Right atrium auricular region (tissue), 2 donors: ENCODE results near the gene BCL2. TPM values are rescaled to one million over a fixed set of nuclear protein-coding genes. Genes with fewer than 3 reads are reported as not detected.

ENCODE experiments used
- DNase-seq: peaks from one replicate; pipeline ENCODE4 v3.0.0-alpha.2; 2019; ENCODE audit warnings: low spot score
- H3K27ac ChIP-seq, 2 donors: fragments of 200-600 bp; sonication (generic); 1 replicate in 1 of 2; 2 replicates in 1 of 2; pipeline ENCODE4 v1.5.1; 2016 to 2019
- H3K27me3 ChIP-seq, 2 donors: fragments of 200-600 bp; sonication (generic); one replicate each; pipeline versions ENCODE4 v1.5.1 to v1.6.0; 2017 to 2019
- H3K36me3 ChIP-seq: fragments of 200-600 bp; sonication (generic); one replicate; pipeline ENCODE4 v1.5.1; 2016
- H3K4me1 ChIP-seq, 2 donors: fragments of 200-600 bp; sonication (generic); one replicate each; pipeline versions ENCODE4 v1.5.1 to v1.6.0; 2017 to 2019
- H3K4me3 ChIP-seq, 2 donors: fragments of 200-600 bp; sonication (generic); 1 replicate in 1 of 2; 2 replicates in 1 of 2; pipeline ENCODE4 v1.5.1; 2017 to 2019; ENCODE audit warnings: mild to moderate bottlenecking in 1 of 2, moderate library complexity in 1 of 2
- H3K9me3 ChIP-seq, 2 donors: fragments of 200-600 bp; sonication (generic); one replicate each; pipeline ENCODE4 v1.5.1; 2019
- total RNA-seq, 2 donors: library from RNA; depleted of rRNA; stranded (reverse); fragments of >200 nt; gene quantifications; one replicate each; pipeline ENCODE4 v1.1.0, GENCODE V29; 2016
- TF ChIP-seq, protein P1 (sequence below), 2 donors: fragments of 200-600 bp; sonication (generic); IDR thresholded peaks; one replicate each; pipeline ENCODE4 v1.5.1; 2019; ENCODE audit warnings: antibody characterized with exemption in 2 of 2

The BCL2 gene
- total RNA-seq, 2 donors from 2014 or later = 6.5 to 8.0 TPM

- Histone ChIP-seq H3K4me1 (no peaks in the 10 kb centered on the region), H3K4me3 (no peak overlapping the region), H3K9me3 (no peaks in the 10 kb centered on the region), H3K27ac (no peak overlapping the region), H3K27me3 (no peaks in the 10 kb centered on the region), H3K36me3 (no peaks in the 10 kb centered on the region)
- no peak for DNase-seq
- TF ChIP-seq, protein P1, sequence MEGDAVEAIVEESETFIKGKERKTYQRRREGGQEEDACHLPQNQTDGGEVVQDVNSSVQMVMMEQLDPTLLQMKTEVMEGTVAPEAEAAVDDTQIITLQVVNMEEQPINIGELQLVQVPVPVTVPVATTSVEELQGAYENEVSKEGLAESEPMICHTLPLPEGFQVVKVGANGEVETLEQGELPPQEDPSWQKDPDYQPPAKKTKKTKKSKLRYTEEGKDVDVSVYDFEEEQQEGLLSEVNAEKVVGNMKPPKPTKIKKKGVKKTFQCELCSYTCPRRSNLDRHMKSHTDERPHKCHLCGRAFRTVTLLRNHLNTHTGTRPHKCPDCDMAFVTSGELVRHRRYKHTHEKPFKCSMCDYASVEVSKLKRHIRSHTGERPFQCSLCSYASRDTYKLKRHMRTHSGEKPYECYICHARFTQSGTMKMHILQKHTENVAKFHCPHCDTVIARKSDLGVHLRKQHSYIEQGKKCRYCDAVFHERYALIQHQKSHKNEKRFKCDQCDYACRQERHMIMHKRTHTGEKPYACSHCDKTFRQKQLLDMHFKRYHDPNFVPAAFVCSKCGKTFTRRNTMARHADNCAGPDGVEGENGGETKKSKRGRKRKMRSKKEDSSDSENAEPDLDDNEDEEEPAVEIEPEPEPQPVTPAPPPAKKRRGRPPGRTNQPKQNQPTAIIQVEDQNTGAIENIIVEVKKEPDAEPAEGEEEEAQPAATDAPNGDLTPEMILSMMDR (IDR thresholded peaks at IDR 0.05) = no peak
These were observed 106.2 kb downstream of the BCL2 start for GRCh38 chr18:63213331-63213900.

DNA sequence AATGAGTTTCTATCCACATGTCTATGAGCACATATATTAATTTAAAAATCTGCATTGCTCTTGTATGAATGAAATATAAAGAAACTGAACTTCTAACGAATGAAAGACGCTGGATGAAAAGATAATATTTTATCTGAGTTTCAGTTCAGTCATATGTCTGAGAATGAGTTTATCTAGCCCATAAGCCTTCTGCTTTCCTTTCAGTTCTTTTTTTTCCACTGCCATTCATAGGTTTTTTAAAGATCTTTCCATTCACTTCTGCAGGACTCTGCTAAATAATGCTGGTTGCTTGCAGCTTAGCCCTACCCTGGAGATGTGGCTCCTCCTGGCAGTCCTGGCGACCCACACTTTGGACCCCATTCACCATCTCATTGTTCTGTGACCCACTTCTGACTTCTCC, 109.0 kb downstream of the BCL2 start:
- H3K36me3 ChIP-seq = no peaks in the 10 kb centered on the region
- H3K27me3 ChIP-seq = no peaks in the 10 kb centered on the region
- no peak for DNase-seq
- H3K9me3 ChIP-seq = no peaks in the 10 kb centered on the region
- H3K27ac ChIP-seq = no peak overlapping the region
- no peaks in the 10 kb centered on the region for H3K4me1 ChIP-seq
- H3K4me3 ChIP-seq = no peak overlapping the region
- TF ChIP-seq, protein P1 (IDR thresholded peaks at IDR 0.05) = no peak

DNA sequence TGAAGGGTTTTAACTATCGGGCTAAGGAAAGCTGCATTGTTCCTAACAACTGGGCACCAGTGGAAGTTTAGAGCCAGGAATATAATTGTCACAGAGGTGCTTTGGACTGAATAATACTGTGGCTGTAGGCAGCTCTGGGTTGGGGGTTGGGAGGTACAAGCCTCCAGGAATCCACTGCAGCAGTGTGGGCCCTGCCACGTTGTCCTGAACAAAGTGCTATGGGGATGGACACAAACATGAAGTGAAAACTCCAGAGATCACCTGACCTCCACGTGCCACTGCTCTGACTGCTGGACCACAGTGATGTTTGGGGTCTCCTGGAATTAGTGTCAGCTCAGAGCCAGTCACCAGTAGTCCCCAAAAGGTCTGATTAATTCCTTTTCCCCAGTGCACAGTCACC, 110.9 kb downstream of the BCL2 start:
- Histone ChIP-seq H3K4me1 (peaks cover 0 to 4% of the 10 kb centered on the region in 2 donors), H3K27ac (no peak overlapping the region), H3K27me3 (no peaks in the 10 kb centered on the region), H3K4me3 (no peak overlapping the region), H3K36me3 (no peaks in the 10 kb centered on the region), H3K9me3 (no peaks in the 10 kb centered on the region)
- TF ChIP-seq, protein P1 (IDR thresholded peaks at IDR 0.05) = no peak
- no peak for DNase-seq

DNA sequence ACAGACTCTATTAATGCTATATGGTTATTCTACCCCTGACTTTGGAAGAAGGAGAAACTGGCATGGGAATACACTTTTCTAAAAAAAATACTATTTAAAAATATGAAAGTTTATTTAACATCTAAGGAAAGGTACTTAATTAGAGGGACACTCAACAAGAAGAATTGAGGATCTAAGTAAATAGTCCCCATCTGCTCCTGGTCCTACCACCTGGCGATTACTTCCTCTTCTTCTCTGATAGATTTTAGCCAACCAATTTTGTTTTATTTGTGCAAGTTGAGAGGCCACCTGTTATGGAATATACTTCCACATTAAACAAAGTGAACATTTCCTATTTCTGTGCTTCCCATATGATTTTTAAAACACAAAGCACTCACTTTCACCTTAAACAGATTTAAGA, 111.7 kb downstream of the BCL2 start:
- peaks cover 0 to 4% of the 10 kb centered on the region in 2 donors for H3K4me1 ChIP-seq
- H3K27me3 ChIP-seq = no peaks in the 10 kb centered on the region
- no peak overlapping the region for H3K27ac ChIP-seq
- no peaks in the 10 kb centered on the region for H3K9me3 ChIP-seq
- TF ChIP-seq, protein P1 (IDR thresholded peaks at IDR 0.05) = no peak
- no peaks in the 10 kb centered on the region for H3K36me3 ChIP-seq
- DNase-seq = no peak
- no peak overlapping the region for H3K4me3 ChIP-seq

- Histone ChIP-seq H3K4me1 (peaks cover 0 to 4% of the 10 kb centered on the region in 2 donors), H3K36me3 (no peaks in the 10 kb centered on the region), H3K9me3 (no peaks in the 10 kb centered on the region), H3K27me3 (no peaks in the 10 kb centered on the region), H3K4me3 (no peak overlapping the region), H3K27ac (no peak overlapping the region)
- TF ChIP-seq, protein P1 (IDR thresholded peaks at IDR 0.05) = no peak
- no peak for DNase-seq
These were observed 112.3 kb downstream of the BCL2 start for GRCh38 chr18:63207143-63207790.
